Gastrocnemius medialis (tissue), 4 donors: ENCODE results near the gene SALL3.

Experiments used
- POLR2A ChIP-seq, 2 donors: fragments of 450-650 bp; IDR thresholded peaks; one replicate each; pipeline ENCODE4 v1.6.1; 2017; ENCODE audit warnings: antibody characterized with exemption in 2 of 2, mild to moderate bottlenecking in 2 of 2, moderate library complexity in 2 of 2
- TF ChIP-seq, protein P1 (sequence below), 5 experiments: fragments of 450-650 bp in 3 of 5; fragments of 200-600 bp in 2 of 5; sonication (generic) in 2 of 5; IDR thresholded peaks in 4 of 5; conservative IDR thresholded peaks in 1 of 5; 1 replicate in 4 of 5; 2 replicates in 1 of 5; pipeline ENCODE4 v1.5.1; 2016 to 2019; ENCODE audit warnings: antibody characterized with exemption in 5 of 5, mild to moderate bottlenecking in 3 of 5, moderate library complexity in 3 of 5

DNA sequence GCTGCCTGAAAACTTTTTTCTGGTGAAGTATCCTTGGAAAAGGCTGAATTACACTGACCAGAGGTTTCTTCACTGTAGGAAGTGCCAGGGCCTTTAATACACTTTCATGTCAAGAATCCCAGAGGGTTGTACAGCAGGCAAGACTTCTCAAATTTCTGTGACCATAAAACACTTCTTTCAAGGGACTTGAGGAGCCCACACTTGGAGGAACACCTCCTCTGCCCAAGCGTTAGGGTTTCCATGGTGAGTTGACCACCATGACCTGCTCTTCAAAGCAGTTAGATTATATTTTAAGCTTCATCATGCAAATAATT lies 12.9 kb upstream of the SALL3 start:
- TF ChIP-seq, protein P1, sequence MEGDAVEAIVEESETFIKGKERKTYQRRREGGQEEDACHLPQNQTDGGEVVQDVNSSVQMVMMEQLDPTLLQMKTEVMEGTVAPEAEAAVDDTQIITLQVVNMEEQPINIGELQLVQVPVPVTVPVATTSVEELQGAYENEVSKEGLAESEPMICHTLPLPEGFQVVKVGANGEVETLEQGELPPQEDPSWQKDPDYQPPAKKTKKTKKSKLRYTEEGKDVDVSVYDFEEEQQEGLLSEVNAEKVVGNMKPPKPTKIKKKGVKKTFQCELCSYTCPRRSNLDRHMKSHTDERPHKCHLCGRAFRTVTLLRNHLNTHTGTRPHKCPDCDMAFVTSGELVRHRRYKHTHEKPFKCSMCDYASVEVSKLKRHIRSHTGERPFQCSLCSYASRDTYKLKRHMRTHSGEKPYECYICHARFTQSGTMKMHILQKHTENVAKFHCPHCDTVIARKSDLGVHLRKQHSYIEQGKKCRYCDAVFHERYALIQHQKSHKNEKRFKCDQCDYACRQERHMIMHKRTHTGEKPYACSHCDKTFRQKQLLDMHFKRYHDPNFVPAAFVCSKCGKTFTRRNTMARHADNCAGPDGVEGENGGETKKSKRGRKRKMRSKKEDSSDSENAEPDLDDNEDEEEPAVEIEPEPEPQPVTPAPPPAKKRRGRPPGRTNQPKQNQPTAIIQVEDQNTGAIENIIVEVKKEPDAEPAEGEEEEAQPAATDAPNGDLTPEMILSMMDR (IDR thresholded peaks at IDR 0.05 in 4 of 5, conservative IDR thresholded peaks at IDR 0.05 in 1 of 5): no peak
- TF ChIP-seq POLR2A (IDR thresholded peaks at IDR 0.05): no peak
